HPDE6-E6E7 (cell line): Measurements from ENCODE around the gene LDLRAP1.
"Not testable (repeated sequence)": the region's sequence is repeated elsewhere in the genome, so short reads cannot be mapped to it uniquely, and the experiment has no call there.

Experiments
- DNase-seq: peaks from one replicate; pipeline ENCODE4 v3.0.0; 2011; ENCODE audit warnings: missing footprints; ENCODE audit errors: extremely low spot score

Gene LDLRAP1

GRCh38 chr1:25575191-25575590 lies 31.8 kb downstream of the LDLRAP1 start:
- no peak for DNase-seq

- DNase-seq = no peak
These were observed 33.2 kb downstream of the LDLRAP1 start for GRCh38 chr1:25576459-25577133.

- no peak for DNase-seq
These were observed 33.9 kb downstream of the LDLRAP1 start for GRCh38 chr1:25577134-25577920.

GRCh38 chr1:25579292-25580252 lies 36.2 kb downstream of the LDLRAP1 start:
- no peak for DNase-seq

- DNase-seq = no peak
These were observed 37.5 kb downstream of the LDLRAP1 start for GRCh38 chr1:25580927-25581326.

GRCh38 chr1:25581764-25582163 lies 38.4 kb downstream of the LDLRAP1 start:
- DNase-seq = no peak

- no peak for DNase-seq
These were observed 40.3 kb downstream of the LDLRAP1 start for GRCh38 chr1:25583519-25584370.

GRCh38 chr1:25586181-25586588 lies 42.8 kb downstream of the LDLRAP1 start:
- no peak for DNase-seq

- DNase-seq = no peak
These were observed 43.9 kb downstream of the LDLRAP1 start for GRCh38 chr1:25587290-25587689.

GRCh38 chr1:25588224-25588623 lies 44.8 kb downstream of the LDLRAP1 start:
- not testable (repeated sequence) for DNase-seq

GRCh38 chr1:25588786-25589185 lies 45.4 kb downstream of the LDLRAP1 start:
- DNase-seq = not testable (repeated sequence)

GRCh38 chr1:25590096-25590824 lies 46.9 kb downstream of the LDLRAP1 start:
- DNase-seq = no peak

GRCh38 chr1:25593861-25594260 lies 50.5 kb downstream of the LDLRAP1 start:
- no peak for DNase-seq

- DNase-seq = no peak
These were observed 51.6 kb downstream of the LDLRAP1 start for GRCh38 chr1:25594971-25595370.

- not testable (repeated sequence) for DNase-seq
These were observed 53.2 kb downstream of the LDLRAP1 start for GRCh38 chr1:25596641-25597040.

- DNase-seq = no peak
These were observed 55.5 kb downstream of the LDLRAP1 start for GRCh38 chr1:25598879-25599278.

- no peak for DNase-seq
These were observed 56.7 kb downstream of the LDLRAP1 start for GRCh38 chr1:25599969-25600610.

GRCh38 chr1:25600971-25601699 lies 57.7 kb downstream of the LDLRAP1 start:
- DNase-seq = not testable (repeated sequence)
